DMS153 (cell line): ENCODE results near the gene UNC5A.
"Not testable (repeated sequence)": the region's sequence is repeated elsewhere in the genome, so short reads cannot be mapped to it uniquely, and the experiment has no call there.

Experiments used
- DNase-seq: peaks from one replicate; lab custom pipeline; 2025; lab: John Stamatoyannopoulos, UW

The UNC5A gene

GRCh38 chr5:176864755-176865154 lies 54.4 kb downstream of the UNC5A start:
- DNase-seq = no peak

GRCh38 chr5:176865964-176866363 lies 55.6 kb downstream of the UNC5A start:
- no peak for DNase-seq

- no peak for DNase-seq
Measured at GRCh38 chr5:176866707-176867310, 56.5 kb downstream of the UNC5A start.

- DNase-seq = no peak
Measured at GRCh38 chr5:176868126-176868525, 57.8 kb downstream of the UNC5A start.

- DNase-seq = no peak
Measured at GRCh38 chr5:176868731-176869130, 58.4 kb downstream of the UNC5A start.

- DNase-seq = no peak
Measured at GRCh38 chr5:176869501-176870109, 59.2 kb downstream of the UNC5A start.

GRCh38 chr5:176870110-176870591 lies 59.8 kb downstream of the UNC5A start:
- no peak for DNase-seq

- DNase-seq = not testable (repeated sequence)
Measured at GRCh38 chr5:176870644-176871043, 60.3 kb downstream of the UNC5A start.

GRCh38 chr5:176872586-176872985 lies 62.2 kb downstream of the UNC5A start:
- not testable (repeated sequence) for DNase-seq

- DNase-seq = not testable (repeated sequence)
Measured at GRCh38 chr5:176873011-176873410, 62.7 kb downstream of the UNC5A start.

GRCh38 chr5:176873541-176874172 lies 63.3 kb downstream of the UNC5A start:
- DNase-seq = no peak

- no peak for DNase-seq
Measured at GRCh38 chr5:176874198-176874780, 63.9 kb downstream of the UNC5A start.

- DNase-seq = no peak
Measured at GRCh38 chr5:176875014-176875550, 64.7 kb downstream of the UNC5A start.

- DNase-seq = no peak
Measured at GRCh38 chr5:176875783-176876505, 65.6 kb downstream of the UNC5A start.

GRCh38 chr5:176876506-176877431 lies 66.4 kb downstream of the UNC5A start:
- no peak for DNase-seq

- DNase-seq = no peak
Measured at GRCh38 chr5:176877793-176878331, 67.5 kb downstream of the UNC5A start.

GRCh38 chr5:176878463-176878862 lies 68.1 kb downstream of the UNC5A start:
- no peak for DNase-seq

GRCh38 chr5:176878906-176879662 lies 68.7 kb downstream of the UNC5A start:
- no peak for DNase-seq

- DNase-seq = no peak
Measured at GRCh38 chr5:176879663-176880361, 69.5 kb downstream of the UNC5A start.
